GM18867 (cell line): ENCODE data around the gene ASIC4.

Experiments used
- ATAC-seq: cut with Tn5 transposase; IDR thresholded peaks from one replicate; pipeline ENCODE4 v1.9.1; 2021; ENCODE audit warnings: mild to moderate bottlenecking, moderate library complexity; ENCODE audit not compliant: unreplicated experiment

Gene ASIC4

GRCh38 chr2:219565130-219566080, 51.1 kb downstream of the ASIC4 start:
- ATAC-seq, result no peak

GRCh38 chr2:219566640-219567039, 52.4 kb downstream of the ASIC4 start:
- no peak for ATAC-seq

GRCh38 chr2:219567131-219567530, 52.8 kb downstream of the ASIC4 start:
- no peak for ATAC-seq

GRCh38 chr2:219567791-219568361, 53.6 kb downstream of the ASIC4 start:
- ATAC-seq, result no peak

- ATAC-seq, result no peak
Measured at GRCh38 chr2:219569041-219569440, 54.8 kb downstream of the ASIC4 start.

- no peak for ATAC-seq
Measured at GRCh38 chr2:219569635-219570034, 55.4 kb downstream of the ASIC4 start.

- ATAC-seq, result no peak
Measured at GRCh38 chr2:219570194-219570923, 56.1 kb downstream of the ASIC4 start.

GRCh38 chr2:219570924-219571310, 56.6 kb downstream of the ASIC4 start:
- no peak for ATAC-seq

GRCh38 chr2:219571311-219572236, 57.3 kb downstream of the ASIC4 start, which contains the start of gene OBSL1:
TSS of gene OBSL1 (minus strand) at chr2:219571539. CDS start at chr2:219571232, 307 bp downstream.
- no peak for ATAC-seq

GRCh38 chr2:219572237-219573001, 58.1 kb downstream of the ASIC4 start, which contains the start of gene INHA:
TSS of gene INHA (plus strand) at chr2:219572310. CDS start at chr2:219572375, 65 bp downstream.
- no peak for ATAC-seq

GRCh38 chr2:219573166-219573565, 58.9 kb downstream of the ASIC4 start:
- no peak for ATAC-seq

- ATAC-seq, result no peak
Measured at GRCh38 chr2:219574484-219575311, 60.4 kb downstream of the ASIC4 start.

- no peak for ATAC-seq
Measured at GRCh38 chr2:219575566-219576504, 61.6 kb downstream of the ASIC4 start.

GRCh38 chr2:219576505-219577388, 62.5 kb downstream of the ASIC4 start:
- ATAC-seq, result no peak

- no peak for ATAC-seq
Measured at GRCh38 chr2:219578811-219579613, 64.7 kb downstream of the ASIC4 start.

- no peak for ATAC-seq
Measured at GRCh38 chr2:219581346-219581745, 67.1 kb downstream of the ASIC4 start.
